Liver (tissue), 9 donors: ENCODE data around the gene CCDC51. TPM values are rescaled to one million over a fixed set of nuclear protein-coding genes. Genes with fewer than 3 reads are reported as not detected.

Experiments used
- DNase-seq: peaks from one replicate; pipeline ENCODE4 v3.0.0-alpha.2; 2017; ENCODE audit warnings: low spot score
- H3K27ac ChIP-seq, 2 donors: one replicate each; pipeline ENCODE4 v1.7.0; 2013; ENCODE audit warnings: inconsistent platforms in 2 of 2, low read length in 2 of 2, control low read depth in 1 of 2, low read depth in 1 of 2, mild to moderate bottlenecking in 1 of 2
- H3K27me3 ChIP-seq, 4 donors: one replicate each; pipeline versions ENCODE4 v1.6.1 to v1.7.0; 2013; ENCODE audit warnings: low read length in 3 of 4, inconsistent platforms in 1 of 4, mild to moderate bottlenecking in 1 of 4, moderate library complexity in 1 of 4; ENCODE audit not compliant: control insufficient read depth in 4 of 4, insufficient read depth in 4 of 4
- H3K36me3 ChIP-seq, 4 donors: one replicate each; pipeline versions ENCODE4 v1.6.1 to v1.7.0; 2013; ENCODE audit warnings: low read length in 3 of 4, mild to moderate bottlenecking in 3 of 4, low read depth in 1 of 4, moderate library complexity in 1 of 4; ENCODE audit not compliant: control insufficient read depth in 4 of 4, insufficient read depth in 3 of 4
- H3K4me1 ChIP-seq, 4 donors: one replicate each; pipeline versions ENCODE4 v1.6.1 to v1.7.0; 2013; ENCODE audit warnings: low read length in 3 of 4, mild to moderate bottlenecking in 3 of 4, moderate library complexity in 1 of 4; ENCODE audit not compliant: control insufficient read depth in 4 of 4, insufficient read depth in 4 of 4
- H3K4me3 ChIP-seq, 3 donors: one replicate each; pipeline versions ENCODE4 v1.6.1 to v1.7.0; 2013; ENCODE audit warnings: low read length in 3 of 3, control low read depth in 1 of 3, low read depth in 1 of 3, mild to moderate bottlenecking in 1 of 3
- H3K9ac ChIP-seq, 2 donors: one replicate each; pipeline ENCODE4 v1.7.0; 2013; ENCODE audit warnings: low read length in 2 of 2, mild to moderate bottlenecking in 2 of 2, moderate library complexity in 2 of 2, control low read depth in 1 of 2, low read depth in 1 of 2
- H3K9me3 ChIP-seq, 4 donors: one replicate each; pipeline versions ENCODE4 v1.6.1 to v1.7.0; 2013; ENCODE audit warnings: low read length in 3 of 4; ENCODE audit not compliant: control insufficient read depth in 4 of 4
- ATF3 ChIP-seq: IDR thresholded peaks from 2 replicates; pipeline ENCODE4 v1.6.1; 2016; ENCODE audit warnings: antibody characterized with exemption
- EGR1 ChIP-seq, 2 donors: IDR thresholded peaks; 2 replicates each; pipeline ENCODE4 v1.6.1; 2016 to 2018; ENCODE audit warnings: antibody characterized with exemption in 2 of 2, low read depth in 2 of 2
- FOXA1 ChIP-seq: IDR thresholded peaks from 2 replicates; pipeline ENCODE4 v1.6.1; 2016; ENCODE audit warnings: antibody characterized with exemption
- FOXA2 ChIP-seq: IDR thresholded peaks from 2 replicates; pipeline ENCODE4 v1.6.1; 2016; ENCODE audit warnings: antibody characterized with exemption
- GABPA ChIP-seq, 2 donors: IDR thresholded peaks in 1 of 2; conservative IDR thresholded peaks in 1 of 2; 2 replicates each; pipeline ENCODE4 v1.6.1; 2016; ENCODE audit warnings: antibody characterized with exemption in 2 of 2, mild to moderate bottlenecking in 1 of 2, moderate library complexity in 1 of 2
- HNF4A ChIP-seq, 2 donors: conservative IDR thresholded peaks; 2 replicates each; pipeline ENCODE4 v1.6.1; 2016; ENCODE audit warnings: antibody characterized with exemption in 2 of 2, mild to moderate bottlenecking in 2 of 2
- HNF4G ChIP-seq: IDR thresholded peaks from 2 replicates; pipeline ENCODE4 v1.6.1; 2016; ENCODE audit warnings: antibody characterized with exemption
- JUND ChIP-seq, 2 donors: IDR thresholded peaks; 2 replicates each; pipeline ENCODE4 v1.6.1; 2016; ENCODE audit warnings: antibody characterized with exemption in 2 of 2
- NR2F2 ChIP-seq: IDR thresholded peaks from 2 replicates; pipeline ENCODE4 v1.6.1; 2016; ENCODE audit warnings: antibody characterized with exemption
- RAD21 ChIP-seq, 2 donors: IDR thresholded peaks; 2 replicates each; pipeline ENCODE4 v1.6.1; 2016; ENCODE audit warnings: antibody characterized with exemption in 2 of 2, mild to moderate bottlenecking in 2 of 2
- REST ChIP-seq: IDR thresholded peaks from 2 replicates; pipeline ENCODE4 v1.6.1; 2016; ENCODE audit warnings: antibody characterized with exemption, mild to moderate bottlenecking
- RXRA ChIP-seq, 2 donors: IDR thresholded peaks; 2 replicates each; pipeline ENCODE4 v1.6.1; 2017 to 2018; ENCODE audit warnings: antibody characterized with exemption in 2 of 2, mild to moderate bottlenecking in 1 of 2
- SP1 ChIP-seq: IDR thresholded peaks from 2 replicates; pipeline ENCODE4 v1.6.1; 2018; ENCODE audit warnings: antibody characterized with exemption, mild to moderate bottlenecking
- TAF1 ChIP-seq: conservative IDR thresholded peaks from 2 replicates; pipeline ENCODE4 v1.6.1; 2016; ENCODE audit warnings: antibody characterized with exemption, mild to moderate bottlenecking
- YY1 ChIP-seq: IDR thresholded peaks from 2 replicates; pipeline ENCODE4 v1.6.1; 2016; ENCODE audit warnings: antibody characterized with exemption, mild to moderate bottlenecking
- WGBS: extraction: QIAGEN DNeasy Blood & Tissue Kit; methylation state at CpG from one replicate; pipeline ENCODE4 v1.1.7; 2013; 5-methylcytosine and 5-hydroxymethylcytosine counted together
- polyA plus RNA-seq, 2 donors: library from polyadenylated mRNA; stranded (reverse) in 1 of 2; unstranded in 1 of 2; fragments of 200-250 nt in 1 of 2; fragments of >200 nt in 1 of 2; fragmentation: Nextera tagmentation in 1 of 2; extraction: Ambion mirVana in 1 of 2; gene quantifications; one replicate each; pipeline versions ENCODE4 v1.2.1 to v1.2.3, GENCODE V29; 2013 to 2015
- total RNA-seq, 2 donors: library from RNA; depleted of rRNA; stranded (reverse); fragments of >200 nt; gene quantifications; one replicate each; pipeline ENCODE4 v1.2.3, GENCODE V29; 2014
- TF ChIP-seq, protein P1 (sequence below): fragments of 150-350 bp; IDR thresholded peaks from 2 replicates; pipeline ENCODE4 v1.5.1; 2017; ENCODE audit warnings: improper control_type of control experiment, low read depth, low read length; ENCODE audit not compliant: missing input control
- TF ChIP-seq, protein P2 (sequence below): IDR thresholded peaks from 2 replicates; pipeline ENCODE4 v1.6.1; 2016; ENCODE audit warnings: antibody characterized with exemption
- TF ChIP-seq, protein P3 (sequence below): IDR thresholded peaks from 2 replicates; pipeline ENCODE4 v1.6.1; 2016; ENCODE audit warnings: antibody characterized with exemption
- donor health status: healthy.
- donor health status: healthy.
- donor health status: healthy.
- donor health status: healthy.
- donor health status: healthy.

CCDC51 gene
- total and polyA plus RNA-seq, 4 donors = 7.9 to 13.7 (median 11.0) TPM

DNA sequence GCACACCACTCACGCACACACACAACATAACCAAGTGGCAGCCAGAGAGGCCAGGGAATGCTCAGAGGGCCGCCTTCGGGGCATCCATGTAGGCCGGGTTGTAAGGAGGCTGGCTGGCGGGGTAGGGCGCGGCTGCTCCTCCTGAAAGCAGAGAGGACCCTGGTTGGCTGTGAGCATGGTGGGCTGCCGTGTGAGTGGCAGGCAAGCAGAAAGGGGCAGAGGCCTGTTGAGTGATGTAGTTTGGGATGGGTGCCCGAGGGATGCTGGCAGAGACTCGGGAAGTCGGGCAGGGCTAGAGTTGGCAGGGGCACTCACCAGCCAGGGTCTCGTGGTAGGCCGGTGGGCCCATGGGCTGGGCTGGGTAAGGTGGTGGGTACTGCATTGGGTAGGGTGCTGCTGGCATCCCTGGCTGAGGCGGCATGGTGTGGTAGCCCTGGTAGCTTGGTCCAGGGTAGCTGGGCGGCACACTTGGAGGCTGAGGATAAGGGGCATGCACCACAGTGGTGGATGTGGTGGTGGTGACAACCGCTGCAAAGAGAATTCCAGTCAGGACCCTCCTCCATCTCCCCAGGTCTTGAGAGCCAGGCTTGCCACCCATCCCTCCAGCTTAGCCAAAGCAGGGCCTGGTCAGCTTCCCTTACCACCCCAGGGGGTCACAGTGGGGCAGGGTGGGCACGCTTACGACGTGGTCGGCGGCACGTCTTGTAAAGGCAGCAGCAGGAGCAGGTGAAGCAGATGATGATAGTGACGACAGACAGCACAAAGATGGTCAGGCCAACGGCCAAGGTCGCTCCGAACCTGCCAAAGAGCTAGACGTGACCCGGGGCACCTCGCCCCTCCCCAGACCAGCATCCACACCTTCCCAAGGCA lies 29.4 kb upstream of the CCDC51 start:
- no peak for DNase-seq
- H3K27me3 ChIP-seq = no peaks in the 10 kb centered on the region
- H3K4me1 ChIP-seq = peaks cover 24 to 74% (median 58%) of the 10 kb centered on the region in 4 donors
- TF ChIP-seq TAF1 (no peak), REST (no peak), JUND (IDR thresholded peaks at IDR 0.05) (no peak), RAD21 (IDR thresholded peaks at IDR 0.05) (no peak), FOXA2 (no peak), GABPA (IDR thresholded peaks at IDR 0.05 in 1 of 2, conservative IDR thresholded peaks at IDR 0.05 in 1 of 2) (no peak), EGR1 (IDR thresholded peaks at IDR 0.05; ENCODE audit: low read depth in 2 of 2) (no peak), SP1 (no peak), YY1 (no peak), RXRA (IDR thresholded peaks at IDR 0.05) (no peak), FOXA1 (no peak), HNF4A (conservative IDR thresholded peaks at IDR 0.05) (no peak), ATF3 (no peak), NR2F2 (no peak), HNF4G (no peak)
- TF ChIP-seq, protein P1, sequence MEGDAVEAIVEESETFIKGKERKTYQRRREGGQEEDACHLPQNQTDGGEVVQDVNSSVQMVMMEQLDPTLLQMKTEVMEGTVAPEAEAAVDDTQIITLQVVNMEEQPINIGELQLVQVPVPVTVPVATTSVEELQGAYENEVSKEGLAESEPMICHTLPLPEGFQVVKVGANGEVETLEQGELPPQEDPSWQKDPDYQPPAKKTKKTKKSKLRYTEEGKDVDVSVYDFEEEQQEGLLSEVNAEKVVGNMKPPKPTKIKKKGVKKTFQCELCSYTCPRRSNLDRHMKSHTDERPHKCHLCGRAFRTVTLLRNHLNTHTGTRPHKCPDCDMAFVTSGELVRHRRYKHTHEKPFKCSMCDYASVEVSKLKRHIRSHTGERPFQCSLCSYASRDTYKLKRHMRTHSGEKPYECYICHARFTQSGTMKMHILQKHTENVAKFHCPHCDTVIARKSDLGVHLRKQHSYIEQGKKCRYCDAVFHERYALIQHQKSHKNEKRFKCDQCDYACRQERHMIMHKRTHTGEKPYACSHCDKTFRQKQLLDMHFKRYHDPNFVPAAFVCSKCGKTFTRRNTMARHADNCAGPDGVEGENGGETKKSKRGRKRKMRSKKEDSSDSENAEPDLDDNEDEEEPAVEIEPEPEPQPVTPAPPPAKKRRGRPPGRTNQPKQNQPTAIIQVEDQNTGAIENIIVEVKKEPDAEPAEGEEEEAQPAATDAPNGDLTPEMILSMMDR = no peak
- TF ChIP-seq, protein P2, sequence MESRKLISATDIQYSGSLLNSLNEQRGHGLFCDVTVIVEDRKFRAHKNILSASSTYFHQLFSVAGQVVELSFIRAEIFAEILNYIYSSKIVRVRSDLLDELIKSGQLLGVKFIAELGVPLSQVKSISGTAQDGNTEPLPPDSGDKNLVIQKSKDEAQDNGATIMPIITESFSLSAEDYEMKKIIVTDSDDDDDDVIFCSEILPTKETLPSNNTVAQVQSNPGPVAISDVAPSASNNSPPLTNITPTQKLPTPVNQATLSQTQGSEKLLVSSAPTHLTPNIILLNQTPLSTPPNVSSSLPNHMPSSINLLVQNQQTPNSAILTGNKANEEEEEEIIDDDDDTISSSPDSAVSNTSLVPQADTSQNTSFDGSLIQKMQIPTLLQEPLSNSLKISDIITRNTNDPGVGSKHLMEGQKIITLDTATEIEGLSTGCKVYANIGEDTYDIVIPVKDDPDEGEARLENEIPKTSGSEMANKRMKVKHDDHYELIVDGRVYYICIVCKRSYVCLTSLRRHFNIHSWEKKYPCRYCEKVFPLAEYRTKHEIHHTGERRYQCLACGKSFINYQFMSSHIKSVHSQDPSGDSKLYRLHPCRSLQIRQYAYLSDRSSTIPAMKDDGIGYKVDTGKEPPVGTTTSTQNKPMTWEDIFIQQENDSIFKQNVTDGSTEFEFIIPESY = no peak
- TF ChIP-seq, protein P3, sequence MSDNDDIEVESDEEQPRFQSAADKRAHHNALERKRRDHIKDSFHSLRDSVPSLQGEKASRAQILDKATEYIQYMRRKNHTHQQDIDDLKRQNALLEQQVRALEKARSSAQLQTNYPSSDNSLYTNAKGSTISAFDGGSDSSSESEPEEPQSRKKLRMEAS = no peak
- WGBS = 70% methylated on average over 29 of the region's 29 CpGs
- no peak overlapping the region for H3K9ac ChIP-seq
- no peak overlapping the region for H3K4me3 ChIP-seq
- peak overlapping the region in 1 of 2 donors; percentile 18 for H3K27ac ChIP-seq
- peaks cover 0 to 5% (median 0%) of the 10 kb centered on the region in 4 donors for H3K36me3 ChIP-seq
- H3K9me3 ChIP-seq = no peaks in the 10 kb centered on the region
